ENCODE data around the gene LRG1. TPM values are rescaled to one million over a fixed set of nuclear protein-coding genes. Genes with fewer than 3 reads are reported as not detected.

LRG1 gene
- total and polyA plus RNA-seq, 8 donors, result 2.1 to 23.3 (median 7.6) TPM; not detected in 1

GRCh38 chr19:4512070-4512469 is 27.8 kb downstream of the LRG1 start:
- DNase-seq, result no peak
- intact Hi-C loops (cut with DNase I; ENCODE audit: low total_unique reads), result no loop called here
- H3K4me3 ChIP-seq, result no peak overlapping the region
- H3K36me3 ChIP-seq, result peaks cover 0 to 43% (median 14%) of the 10 kb centered on the region in 4 donors
- TF ChIP-seq EP300 (IDR thresholded peaks at IDR 0.05) (no peak), CTCF (IDR thresholded peaks at IDR 0.05) (no peak), POLR2A (IDR thresholded peaks at IDR 0.05) (no peak), POLR2AphosphoS5 (IDR thresholded peaks at IDR 0.05) (no peak)
- no peaks in the 10 kb centered on the region for H3K9me3 ChIP-seq
- WGBS, 5 donors, result 88 to 96% (median 93%) methylated on average over 17 of the region's 17 CpGs
- peaks cover 0 to 5% (median 0%) of the 10 kb centered on the region in 3 donors for H3K27me3 ChIP-seq
- H3K4me1 ChIP-seq, result peaks cover 0 to 9% (median 6%) of the 10 kb centered on the region in 4 donors
- no peak overlapping the region for H3K27ac ChIP-seq

- Histone ChIP-seq H3K27me3 (no peaks in the 10 kb centered on the region), H3K4me3 (no peak overlapping the region), H3K9me3 (no peaks in the 10 kb centered on the region), H3K4me1 (peaks cover 0 to 3% (median 2%) of the 10 kb centered on the region in 4 donors), H3K36me3 (peaks cover 0 to 48% (median 20%) of the 10 kb centered on the region in 4 donors), H3K27ac (no peak overlapping the region)
- TF ChIP-seq EP300 (IDR thresholded peaks at IDR 0.05) (no peak), POLR2A (IDR thresholded peaks at IDR 0.05) (no peak), POLR2AphosphoS5 (IDR thresholded peaks at IDR 0.05) (no peak), CTCF (IDR thresholded peaks at IDR 0.05) (no peak)
- intact Hi-C loops (cut with DNase I; ENCODE audit: low total_unique reads), result no loop called here
- 84 to 90% (median 87%) methylated on average over 26 to 27 of the region's 27 CpGs for WGBS, 5 donors
- no peak for DNase-seq
These were observed 28.4 kb downstream of the LRG1 start for GRCh38 chr19:4511300-4512054.

GRCh38 chr19:4510435-4511255 is 29.2 kb downstream of the LRG1 start:
- Histone ChIP-seq H3K4me1 (no peaks in the 10 kb centered on the region), H3K4me3 (no peak overlapping the region), H3K36me3 (peaks cover 0 to 49% (median 27%) of the 10 kb centered on the region in 4 donors), H3K27me3 (no peaks in the 10 kb centered on the region), H3K27ac (no peak overlapping the region), H3K9me3 (no peaks in the 10 kb centered on the region)
- intact Hi-C loops (cut with DNase I; ENCODE audit: low total_unique reads), result no loop called here
- DNase-seq, result no peak
- WGBS, 5 donors, result 88 to 93% (median 90%) methylated on average over 29 to 37 of the region's 37 CpGs
- no peak for TF ChIP-seq POLR2A (IDR thresholded peaks at IDR 0.05)
- TF ChIP-seq EP300 (IDR thresholded peaks at IDR 0.05), result no peak
- TF ChIP-seq CTCF (IDR thresholded peaks at IDR 0.05), result no peak
- no peak for TF ChIP-seq POLR2AphosphoS5 (IDR thresholded peaks at IDR 0.05)

GRCh38 chr19:4508698-4509097 is 31.1 kb downstream of the LRG1 start:
- DNase-seq, result no peak
- Histone ChIP-seq H3K4me3 (no peak overlapping the region), H3K27ac (no peak overlapping the region), H3K27me3 (no peaks in the 10 kb centered on the region), H3K9me3 (no peaks in the 10 kb centered on the region), H3K4me1 (peaks cover 0 to 5% (median 0%) of the 10 kb centered on the region in 4 donors), H3K36me3 (peaks cover 5 to 64% (median 46%) of the 10 kb centered on the region in 4 donors)
- TF ChIP-seq POLR2AphosphoS5 (IDR thresholded peaks at IDR 0.05) (no peak), EP300 (IDR thresholded peaks at IDR 0.05) (no peak), CTCF (IDR thresholded peaks at IDR 0.05) (no peak), POLR2A (IDR thresholded peaks at IDR 0.05) (no peak)
- WGBS, 5 donors, result 82 to 95% (median 93%) methylated on average over 20 to 21 of the region's 21 CpGs
- intact Hi-C loops (cut with DNase I; ENCODE audit: low total_unique reads), result no loop called here
